Mesothelial cell of epicardium (in vitro differentiated cells): ENCODE results near the gene KDM3A. TPM values are rescaled to one million over a fixed set of nuclear protein-coding genes. Genes with fewer than 3 reads are reported as not detected.
A peak's percentile ranks its signal among the peaks of the same experiment; 100 is the strongest.

Experiments used
- DNase-seq, 2 experiments: peaks; one replicate each; pipeline ENCODE4 v3.0.0; 2021; ENCODE audit warnings: low spot score in 2 of 2; ENCODE audit not compliant: unreplicated experiment in 2 of 2
- H3K27ac Mint-ChIP-seq: 2 replicates; pipeline ENCODE4 v1.8.0; 2021; ENCODE audit warnings: mixed read lengths
- H3K27me3 Mint-ChIP-seq: 2 replicates; pipeline ENCODE4 v1.8.0; 2021; ENCODE audit warnings: low read depth, mixed read lengths
- H3K36me3 Mint-ChIP-seq: 2 replicates; pipeline ENCODE4 v1.8.0; 2021; ENCODE audit warnings: mixed read lengths
- H3K4me1 Mint-ChIP-seq: 2 replicates; pipeline ENCODE4 v1.8.0; 2021; ENCODE audit warnings: mixed read lengths
- H3K4me3 Mint-ChIP-seq: 2 replicates; pipeline ENCODE4 v1.8.0; 2021; ENCODE audit warnings: mild to moderate bottlenecking, moderate library complexity, mixed read lengths
- H3K9me3 Mint-ChIP-seq: 2 replicates; pipeline ENCODE4 v1.8.0; 2021; ENCODE audit warnings: mixed read lengths
- total RNA-seq: library from RNA; stranded (reverse); gene quantifications from 3 replicates; pipeline ENCODE4 v1.2.1, GENCODE V29; 2021
- TF ChIP-seq, protein P1 (sequence below): fragments of 200-600 bp; sonication (generic); IDR thresholded peaks from one replicate; pipeline ENCODE4 v1.5.0; 2021; ENCODE audit warnings: antibody characterized with exemption; ENCODE audit not compliant: unreplicated experiment

Gene KDM3A
- total RNA-seq, 1 donor from 2014 or later = 113 TPM

DNA sequence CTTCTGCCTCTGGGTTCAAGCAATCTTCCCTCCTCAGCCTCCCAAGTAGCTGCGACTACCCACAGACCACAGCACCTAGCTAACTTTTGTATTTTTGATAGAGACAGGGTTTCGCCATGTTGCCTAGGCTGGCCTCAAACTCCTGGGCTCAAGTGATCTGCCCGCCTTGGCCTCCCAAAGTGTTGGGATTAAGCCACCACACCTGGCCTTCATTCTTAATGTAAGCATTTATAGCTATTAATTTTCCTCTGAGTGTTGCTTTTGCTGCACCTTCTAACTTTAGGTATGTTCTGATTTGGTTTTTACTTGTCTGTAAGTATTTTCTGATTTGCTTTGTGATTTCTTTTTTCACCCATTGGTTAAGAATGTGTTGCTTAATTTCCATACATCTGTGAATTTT, 92.4 kb downstream of the KDM3A start:
- Mint-ChIP-seq H3K4me3 (no peak overlapping the region), H3K4me1 (no peaks in the 10 kb centered on the region), H3K27ac (no peak overlapping the region), H3K9me3 (peaks cover 58% of the 10 kb centered on the region), H3K36me3 (peaks cover 43% of the 10 kb centered on the region), H3K27me3 (no peaks in the 10 kb centered on the region)
- TF ChIP-seq, protein P1, sequence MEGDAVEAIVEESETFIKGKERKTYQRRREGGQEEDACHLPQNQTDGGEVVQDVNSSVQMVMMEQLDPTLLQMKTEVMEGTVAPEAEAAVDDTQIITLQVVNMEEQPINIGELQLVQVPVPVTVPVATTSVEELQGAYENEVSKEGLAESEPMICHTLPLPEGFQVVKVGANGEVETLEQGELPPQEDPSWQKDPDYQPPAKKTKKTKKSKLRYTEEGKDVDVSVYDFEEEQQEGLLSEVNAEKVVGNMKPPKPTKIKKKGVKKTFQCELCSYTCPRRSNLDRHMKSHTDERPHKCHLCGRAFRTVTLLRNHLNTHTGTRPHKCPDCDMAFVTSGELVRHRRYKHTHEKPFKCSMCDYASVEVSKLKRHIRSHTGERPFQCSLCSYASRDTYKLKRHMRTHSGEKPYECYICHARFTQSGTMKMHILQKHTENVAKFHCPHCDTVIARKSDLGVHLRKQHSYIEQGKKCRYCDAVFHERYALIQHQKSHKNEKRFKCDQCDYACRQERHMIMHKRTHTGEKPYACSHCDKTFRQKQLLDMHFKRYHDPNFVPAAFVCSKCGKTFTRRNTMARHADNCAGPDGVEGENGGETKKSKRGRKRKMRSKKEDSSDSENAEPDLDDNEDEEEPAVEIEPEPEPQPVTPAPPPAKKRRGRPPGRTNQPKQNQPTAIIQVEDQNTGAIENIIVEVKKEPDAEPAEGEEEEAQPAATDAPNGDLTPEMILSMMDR = no peak
- DNase-seq = no peak

DNA sequence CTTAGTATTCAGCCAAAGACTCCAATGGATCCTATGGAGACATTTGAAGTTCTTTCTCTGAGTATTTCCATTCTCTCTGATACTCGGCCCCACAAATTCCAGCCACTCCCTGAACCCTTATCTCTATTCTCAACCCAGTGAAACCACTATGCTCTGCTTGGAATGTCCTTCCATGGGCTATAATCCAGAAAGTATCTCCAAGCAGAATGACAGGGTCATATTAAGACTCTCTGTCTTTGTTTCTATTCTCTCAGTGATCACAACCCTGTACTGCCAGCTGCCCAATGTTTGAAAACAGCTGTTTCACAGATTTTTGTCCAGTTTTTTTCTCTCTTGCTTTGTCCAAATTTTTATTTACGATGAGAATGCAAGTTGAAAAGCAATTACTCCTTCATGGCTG, 100.2 kb downstream of the KDM3A start:
- TF ChIP-seq, protein P1 = no peak
- DNase-seq = no peak
- peaks cover 60% of the 10 kb centered on the region for H3K36me3 Mint-ChIP-seq
- peak overlapping the region; percentile 44 for H3K27ac Mint-ChIP-seq
- no peaks in the 10 kb centered on the region for H3K27me3 Mint-ChIP-seq
- peaks cover 7% of the 10 kb centered on the region for H3K4me1 Mint-ChIP-seq
- H3K9me3 Mint-ChIP-seq = peaks cover 38% of the 10 kb centered on the region
- H3K4me3 Mint-ChIP-seq = no peak overlapping the region

Other genes starting within 250 kb of the KDM3A start
- gene IMMT, start 245.9 kb upstream of the KDM3A start, total RNA-seq = 70.4 to 74.2 TPM (median 72.6 TPM) in 3 replicates
- gene MRPL35, start 241.9 kb upstream of the KDM3A start, total RNA-seq = 21.9 to 22.4 TPM (median 22.0 TPM) in 3 replicates
- 1.1 to 1.9 TPM (median 1.8 TPM) in 3 replicates for gene REEP1, start 103.7 kb upstream of the KDM3A start, total RNA-seq
- gene CHMP3, start 122.1 kb downstream of the KDM3A start, total RNA-seq = 73.5 to 75.8 TPM (median 73.8 TPM) in 3 replicates
- gene RNF103, start 182.5 kb downstream of the KDM3A start, total RNA-seq = 39.2 to 41.2 TPM (median 39.4 TPM) in 3 replicates